Measurements from ENCODE around the gene TBCD.

The TBCD gene

GRCh38 chr17:82927661-82928601 lies 176.1 kb downstream of the TBCD start:
- no peak for DNase-seq

DNA sequence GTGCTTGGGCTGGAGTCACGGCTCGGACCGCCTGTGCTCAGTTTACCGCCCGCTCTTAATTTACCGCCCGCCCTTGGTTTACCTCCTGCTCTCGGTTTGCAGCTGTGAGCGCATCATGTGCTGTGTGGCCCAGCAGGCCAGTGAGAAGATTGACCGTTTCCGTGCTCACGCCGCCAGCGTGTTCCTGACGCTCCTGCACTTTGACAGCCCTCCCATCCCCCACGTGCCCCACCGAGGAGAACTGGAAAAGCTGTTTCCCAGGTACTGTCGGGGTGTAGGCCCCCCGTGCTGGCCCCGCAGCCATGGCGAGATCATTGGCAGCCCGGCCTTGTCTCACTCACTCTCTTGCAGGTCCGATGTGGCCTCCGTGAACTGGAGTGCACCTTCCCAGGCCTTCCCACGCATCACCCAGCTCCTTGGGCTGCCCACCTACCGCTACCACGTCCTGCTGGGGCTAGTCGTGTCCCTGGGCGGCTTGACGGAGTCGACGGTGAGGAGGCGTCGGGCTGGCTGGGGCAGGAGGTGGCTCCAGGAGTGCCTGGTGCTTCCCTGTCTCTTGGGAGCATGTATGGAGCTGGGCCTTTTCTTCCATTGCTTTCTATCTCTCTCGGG lies 177.3 kb downstream of the TBCD start:
- no peak for DNase-seq

- no peak for DNase-seq
These were observed 177.8 kb downstream of the TBCD start for GRCh38 chr17:82929676-82930042.

GRCh38 chr17:82930043-82930923 lies 178.4 kb downstream of the TBCD start:
- DNase-seq, result no peak

GRCh38 chr17:82930924-82931698 lies 179.2 kb downstream of the TBCD start:
- no peak for DNase-seq

GRCh38 chr17:82931699-82932517 lies 180.0 kb downstream of the TBCD start:
- no peak for DNase-seq

GRCh38 chr17:82932518-82933310 lies 180.8 kb downstream of the TBCD start:
- no peak for DNase-seq

DNA sequence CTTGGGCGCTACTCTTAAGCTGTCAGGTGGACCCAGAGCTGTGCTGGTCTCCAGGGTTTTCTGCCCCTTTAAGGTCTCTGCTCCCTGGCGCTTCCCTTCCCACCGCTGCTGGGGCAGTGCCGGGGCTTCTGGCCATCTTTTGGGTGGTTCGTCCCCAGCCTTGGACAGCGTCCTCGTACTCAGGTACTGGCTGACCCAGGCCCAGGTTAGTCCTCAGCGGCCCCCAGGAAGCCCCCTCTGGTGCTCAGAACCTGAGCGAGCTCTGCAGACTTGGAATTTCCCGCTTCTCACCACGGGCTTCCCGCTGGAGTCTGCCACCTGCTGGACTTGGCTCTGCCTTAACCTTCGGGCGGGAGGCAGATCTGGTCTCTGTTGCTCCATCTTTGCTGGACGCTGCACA lies 182.0 kb downstream of the TBCD start:
- DNase-seq, result no peak

- DNase-seq, result no peak
These were observed 184.3 kb downstream of the TBCD start for GRCh38 chr17:82935966-82936767.

GRCh38 chr17:82936768-82937171 lies 184.9 kb downstream of the TBCD start:
- no peak for DNase-seq

GRCh38 chr17:82937411-82938371 lies 185.8 kb downstream of the TBCD start:
- no peak for DNase-seq

DNA sequence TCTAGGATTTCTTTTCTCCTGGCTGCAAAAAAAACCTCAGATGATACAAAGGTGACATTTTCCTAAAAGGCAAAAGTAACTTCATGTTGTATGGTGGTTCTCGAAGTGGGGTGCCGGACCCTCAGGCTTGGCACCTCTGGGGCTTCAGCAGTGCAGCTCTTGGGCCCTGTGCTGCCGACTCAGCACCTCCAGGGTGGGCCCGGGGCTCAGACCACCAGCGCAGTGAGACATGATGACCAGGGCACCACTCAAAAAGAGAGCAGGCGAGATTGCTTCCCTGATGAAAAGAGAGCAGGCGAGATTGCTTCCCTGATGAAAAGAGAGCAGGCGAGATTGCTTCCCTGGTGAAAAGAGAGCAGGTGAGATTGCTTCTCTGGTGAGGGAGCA lies 186.6 kb downstream of the TBCD start:
- no peak for DNase-seq

DNA sequence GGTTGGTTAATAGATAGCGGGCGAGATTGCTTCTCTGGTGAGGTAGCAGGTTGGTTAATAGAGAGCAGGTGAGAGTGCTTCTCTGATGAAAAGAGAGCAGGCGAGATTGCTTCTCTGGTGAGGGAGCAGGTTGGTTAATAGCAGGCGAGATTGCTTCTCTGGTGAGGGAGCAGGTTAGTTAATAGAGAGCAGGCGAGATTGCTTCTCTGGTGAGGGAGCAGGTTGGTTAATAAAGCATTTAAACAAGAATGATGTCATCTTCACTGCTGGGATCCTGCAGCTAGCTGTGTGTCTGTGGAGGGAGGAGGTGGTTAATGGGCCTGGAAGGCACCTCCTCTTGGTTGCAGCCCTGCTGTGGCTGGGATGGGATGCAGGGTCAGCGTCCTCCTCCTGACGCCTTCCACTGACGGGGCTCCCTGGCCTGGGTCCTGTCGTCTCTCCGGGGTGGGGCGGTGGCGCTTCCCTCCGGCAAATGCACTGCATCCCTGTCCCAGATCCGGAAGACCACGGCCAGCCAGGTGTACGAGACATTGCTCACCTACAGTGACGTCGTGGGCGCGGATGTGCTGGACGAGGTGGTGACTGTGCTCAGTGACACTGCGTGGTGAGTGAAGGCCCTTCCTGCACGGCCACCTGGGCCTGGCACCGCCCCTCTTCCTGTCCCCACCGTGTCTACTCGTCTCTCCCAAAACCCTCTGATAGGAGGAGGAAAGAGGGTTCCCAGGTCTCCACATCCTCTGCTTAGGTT lies 187.2 kb downstream of the TBCD start:
- no peak for DNase-seq

GRCh38 chr17:82939621-82940135 lies 187.8 kb downstream of the TBCD start:
- no peak for DNase-seq

DNA sequence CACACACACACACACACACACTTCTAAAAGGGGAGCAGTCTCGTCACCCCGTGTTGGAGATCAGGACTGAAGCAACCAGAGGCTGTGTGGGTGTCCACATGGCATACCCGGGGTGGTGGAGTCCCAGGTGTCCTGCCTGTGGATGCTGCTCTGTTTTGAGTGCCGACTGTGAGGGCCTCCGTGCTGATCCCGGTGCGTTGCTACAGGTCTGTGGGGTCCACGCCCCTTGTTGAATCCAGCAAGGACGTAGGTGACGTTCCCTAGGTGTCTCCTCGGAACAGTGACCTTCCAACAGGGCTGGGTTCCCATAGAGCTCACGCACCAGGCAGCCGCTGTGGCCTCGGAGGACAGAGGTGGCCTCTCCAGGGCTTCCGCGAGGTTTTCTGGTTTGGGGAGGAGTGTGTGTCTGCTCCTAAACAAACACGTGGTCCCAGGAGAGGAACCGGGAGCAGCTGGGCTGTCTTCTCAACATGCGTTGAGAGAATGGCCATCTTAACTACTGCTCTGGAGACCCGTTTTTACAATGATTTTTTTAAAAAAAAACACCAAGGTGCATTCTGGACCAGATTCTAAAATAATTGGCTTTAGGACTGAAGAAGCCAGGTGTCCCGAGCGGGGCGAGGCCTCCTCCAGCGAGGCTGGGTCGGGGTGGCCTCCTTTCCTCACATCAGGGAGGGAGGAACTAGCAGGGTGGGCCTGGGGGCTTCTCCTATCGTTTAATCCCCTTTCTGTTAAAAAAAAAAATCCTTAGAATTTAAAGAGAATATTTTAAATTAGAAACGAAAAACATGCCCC lies 188.6 kb downstream of the TBCD start:
- no peak for DNase-seq
